GM20000 (cell line): ENCODE results near the gene ARHGAP24.

Experiments used
- DNase-seq: peaks from one replicate; pipeline ENCODE4 v3.0.0; 2012; ENCODE audit warnings: low spot score
- CTCF ChIP-seq: IDR thresholded peaks from 2 replicates; pipeline ENCODE4 v1.5.1; 2012; ENCODE audit warnings: mild to moderate bottlenecking, control low read depth; ENCODE audit errors: extremely low read depth, missing control alignments

The ARHGAP24 gene

GRCh38 chr4:85867271-85867670, 392.3 kb downstream of the ARHGAP24 start:
- DNase-seq, result no peak
- TF ChIP-seq CTCF, result no peak

DNA sequence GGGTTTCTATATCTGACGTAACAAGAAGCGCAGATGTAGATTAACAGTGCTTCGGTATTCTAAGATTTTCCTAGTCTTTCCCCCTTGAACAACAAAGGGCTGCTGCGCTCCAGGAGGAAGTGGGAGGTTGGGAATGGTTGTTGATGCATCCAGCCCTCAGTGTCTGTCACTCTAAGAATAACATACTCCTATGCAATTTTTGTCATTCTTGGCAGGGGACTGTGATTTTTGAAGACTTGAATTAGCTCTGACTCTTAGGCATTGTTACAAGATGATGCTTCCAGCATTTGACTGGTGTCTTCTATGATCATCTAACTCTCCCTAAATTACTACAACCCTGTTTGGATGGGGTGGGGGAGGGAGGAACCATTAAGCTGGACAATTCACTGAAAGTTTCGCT, 394.2 kb downstream of the ARHGAP24 start:
- DNase-seq, result no peak
- no peak for TF ChIP-seq CTCF

- TF ChIP-seq CTCF, result no peak
- DNase-seq, result no peak
Observed at GRCh38 chr4:85870298-85871083, 395.5 kb downstream of the ARHGAP24 start.

- no peak for DNase-seq
- TF ChIP-seq CTCF, result no peak
Observed at GRCh38 chr4:85873566-85873965, 398.6 kb downstream of the ARHGAP24 start.

- no peak for TF ChIP-seq CTCF
- no peak for DNase-seq
Observed at GRCh38 chr4:85879518-85879917, 404.6 kb downstream of the ARHGAP24 start.

DNA sequence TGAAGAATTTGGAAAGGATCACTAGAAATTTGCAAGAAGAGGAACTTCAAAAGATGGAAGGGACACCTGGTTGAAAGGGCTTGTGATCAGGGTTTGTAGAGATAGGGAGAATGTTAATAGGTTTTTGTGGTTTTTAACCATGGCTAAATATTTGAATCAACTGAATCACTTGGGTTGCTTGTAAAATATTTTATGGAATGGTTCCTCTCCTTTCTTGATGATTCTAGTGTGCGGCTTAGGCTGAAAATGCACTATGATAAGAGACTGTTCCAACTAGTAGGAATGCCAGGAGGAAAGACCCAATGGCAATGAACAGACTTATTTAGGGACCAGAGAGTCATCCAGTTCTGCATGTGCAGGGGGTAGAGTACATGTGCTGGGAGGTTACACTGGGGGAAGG, 408.2 kb downstream of the ARHGAP24 start:
- no peak for DNase-seq
- TF ChIP-seq CTCF, result no peak

- no peak for TF ChIP-seq CTCF
- no peak for DNase-seq
Observed at GRCh38 chr4:85884251-85884650, 409.3 kb downstream of the ARHGAP24 start.
